NCI-H774 (cell line): ENCODE data around the gene RNLS.
"Not testable (repeated sequence)": the region's sequence is repeated elsewhere in the genome, so short reads cannot be mapped to it uniquely, and the experiment has no call there.

Source experiments
- DNase-seq: peaks from one replicate; lab custom pipeline; 2025; lab: John Stamatoyannopoulos, UW

Gene RNLS

DNA sequence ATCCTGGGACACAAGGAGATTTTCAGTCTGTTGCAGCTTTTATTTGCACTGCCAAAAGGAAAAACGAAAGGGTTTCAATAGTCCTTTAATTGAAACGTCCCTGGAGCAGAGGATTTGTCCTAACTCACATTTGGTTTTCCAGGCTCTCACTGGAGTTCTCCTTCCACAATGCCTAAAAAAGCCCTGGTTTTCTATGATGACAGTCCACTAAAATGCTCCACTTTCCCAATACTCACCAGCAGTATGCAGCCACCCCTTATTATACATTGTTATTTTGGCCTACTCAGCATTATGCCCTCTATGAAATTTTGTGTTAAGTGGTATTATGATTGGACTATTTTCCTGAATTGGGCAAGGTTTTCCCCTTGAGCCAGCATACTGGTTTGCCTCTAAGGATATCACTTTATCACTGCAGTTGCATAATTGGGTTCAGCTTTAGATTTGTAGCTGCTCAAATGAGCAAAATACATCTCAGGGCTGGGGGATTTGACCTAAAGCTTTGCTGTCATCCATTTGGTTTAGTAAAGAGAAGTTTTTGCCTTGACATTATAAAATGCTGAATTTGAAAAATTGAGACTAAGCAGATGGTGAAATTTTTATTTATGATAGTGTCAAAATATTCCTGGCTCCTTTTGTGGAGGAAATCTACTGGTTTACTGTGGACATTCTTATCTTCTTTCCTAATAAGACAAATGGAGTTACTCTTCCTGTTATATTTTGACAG is 239.2 kb downstream of the RNLS start:
- no peak for DNase-seq

DNA sequence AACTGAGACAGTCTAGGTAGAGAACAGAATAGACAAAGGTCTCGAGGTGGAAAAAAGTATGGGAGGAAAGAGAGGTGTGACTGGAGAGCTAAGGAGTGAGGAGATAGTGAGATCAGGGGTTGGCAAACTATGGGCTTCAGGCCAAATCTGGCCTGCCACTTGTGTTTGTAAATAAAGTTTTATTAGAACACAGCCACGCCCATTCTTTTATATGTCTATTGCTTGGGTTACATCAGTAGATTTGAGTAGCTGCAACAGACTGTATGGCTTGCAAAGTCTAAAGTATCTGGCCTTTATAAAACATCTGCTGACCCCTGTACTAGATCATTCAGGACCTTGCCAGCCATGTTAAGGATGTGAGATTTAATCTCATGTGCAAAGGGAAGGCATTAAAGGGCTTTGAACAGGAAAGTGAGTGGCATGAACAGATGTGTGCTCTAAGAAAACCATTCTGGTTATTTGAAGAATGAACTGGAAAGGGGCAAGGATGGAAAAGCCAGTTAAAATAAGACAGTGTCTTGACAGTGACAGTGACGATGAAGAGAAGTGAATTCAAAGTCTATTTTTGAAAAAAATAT is 240.3 kb downstream of the RNLS start:
- no peak for DNase-seq

DNA sequence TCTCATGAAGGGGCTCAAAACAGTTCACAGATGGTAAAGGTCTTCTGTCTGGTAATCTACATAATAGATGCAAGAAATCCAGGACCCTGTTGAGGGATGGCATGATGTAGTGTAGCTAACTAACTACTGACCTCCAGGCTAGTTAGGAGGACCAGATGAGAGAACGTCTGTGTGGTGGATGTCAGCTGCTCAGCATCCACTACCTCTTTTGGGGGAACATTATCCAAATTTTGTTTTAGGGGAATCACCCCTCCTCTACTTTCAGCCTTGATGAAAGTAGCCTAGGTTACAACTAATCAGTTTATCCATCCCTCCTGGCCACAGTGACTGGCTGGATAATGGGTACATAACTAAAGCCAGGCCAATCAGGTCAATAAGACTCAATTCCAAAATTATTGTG is 246.0 kb downstream of the RNLS start:
- DNase-seq, result no peak

DNA sequence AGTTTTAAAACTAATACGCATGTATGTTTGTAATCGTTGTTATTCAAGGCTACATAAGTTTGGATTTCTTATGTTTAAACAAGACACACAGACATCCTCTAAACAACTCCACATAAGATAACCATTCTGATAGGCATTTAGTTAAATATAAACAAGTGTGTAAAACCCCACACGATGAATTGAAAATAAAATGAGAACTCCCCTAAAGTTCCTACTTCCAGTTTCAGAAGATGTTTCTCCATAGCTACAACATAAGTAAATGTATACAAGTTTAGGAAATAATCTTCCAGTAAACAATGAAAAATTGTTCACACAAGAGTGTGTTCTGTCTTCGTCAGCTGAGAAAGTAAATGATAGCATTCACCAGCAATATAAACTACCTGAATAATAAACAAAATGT is 246.8 kb downstream of the RNLS start:
- DNase-seq, result no peak

DNA sequence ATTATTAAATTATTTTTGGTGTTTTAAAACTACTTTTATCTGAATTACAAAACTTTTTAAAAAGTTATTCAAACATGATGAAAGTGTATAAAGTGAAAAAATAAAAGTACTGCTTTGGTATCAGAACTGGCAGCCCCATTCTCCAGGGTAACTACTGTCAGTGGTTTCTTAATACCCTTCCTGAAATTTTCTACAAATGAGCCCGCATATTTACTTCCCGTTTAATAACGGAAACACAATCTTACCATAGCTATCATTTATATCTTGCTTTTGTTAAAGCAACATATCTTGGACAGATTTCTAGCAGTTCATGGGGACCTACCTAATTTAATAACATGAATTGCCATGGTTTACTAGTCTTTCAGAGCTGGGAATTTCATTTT is 249.9 kb downstream of the RNLS start:
- no peak for DNase-seq

DNA sequence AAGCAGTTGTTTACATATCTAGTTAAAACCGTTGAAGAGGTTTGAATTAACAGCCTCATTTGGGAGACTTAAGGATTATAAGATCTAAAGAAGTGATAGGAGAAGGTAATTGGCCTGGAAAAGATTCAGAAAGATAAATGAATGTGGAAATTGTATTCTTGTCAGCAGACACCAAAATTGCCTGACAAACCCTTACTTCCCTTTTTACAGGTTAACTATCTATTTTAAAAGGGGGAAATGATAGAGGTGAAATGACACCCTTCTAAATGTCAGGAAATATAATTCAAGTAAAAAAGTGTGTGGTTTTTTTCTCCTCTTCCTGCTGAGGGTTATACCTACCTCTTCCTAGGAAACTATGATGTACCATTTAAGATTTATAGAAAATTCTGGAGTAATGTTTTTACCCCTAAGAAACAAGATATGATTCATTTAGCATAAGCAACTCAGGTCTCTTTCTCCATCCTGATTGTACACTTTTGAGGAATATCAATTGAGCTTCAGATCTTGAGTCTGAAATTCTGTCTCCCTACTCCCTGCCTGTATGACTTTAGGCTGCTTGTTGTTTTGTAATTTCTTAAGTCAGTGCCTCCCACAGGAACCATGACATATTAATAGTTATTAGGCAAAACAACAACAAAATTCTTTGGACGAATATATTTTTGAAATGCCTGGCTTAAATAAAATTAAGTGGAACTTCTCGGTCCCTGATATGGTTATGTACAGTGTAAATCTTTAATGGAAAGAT is 250.4 kb downstream of the RNLS start:
- DNase-seq, result no peak

DNA sequence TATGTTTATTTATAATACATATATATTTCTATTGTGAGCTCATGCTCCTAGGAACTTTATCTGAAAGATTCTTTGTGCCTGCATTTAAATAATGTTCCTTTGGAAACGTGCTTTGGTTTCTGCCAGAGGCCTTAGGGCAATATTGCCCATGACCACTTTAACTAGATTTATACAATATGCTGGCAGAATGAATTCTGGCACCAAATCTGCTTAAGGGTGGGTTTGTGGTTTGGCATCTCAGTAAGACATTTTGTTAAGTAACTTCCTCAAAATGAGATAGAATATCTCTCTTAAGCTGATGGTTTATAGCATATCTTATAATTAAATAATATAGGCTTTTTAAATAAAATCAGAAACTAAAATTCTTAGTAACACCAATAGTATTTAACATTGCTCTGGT is 252.9 kb downstream of the RNLS start:
- no peak for DNase-seq

DNA sequence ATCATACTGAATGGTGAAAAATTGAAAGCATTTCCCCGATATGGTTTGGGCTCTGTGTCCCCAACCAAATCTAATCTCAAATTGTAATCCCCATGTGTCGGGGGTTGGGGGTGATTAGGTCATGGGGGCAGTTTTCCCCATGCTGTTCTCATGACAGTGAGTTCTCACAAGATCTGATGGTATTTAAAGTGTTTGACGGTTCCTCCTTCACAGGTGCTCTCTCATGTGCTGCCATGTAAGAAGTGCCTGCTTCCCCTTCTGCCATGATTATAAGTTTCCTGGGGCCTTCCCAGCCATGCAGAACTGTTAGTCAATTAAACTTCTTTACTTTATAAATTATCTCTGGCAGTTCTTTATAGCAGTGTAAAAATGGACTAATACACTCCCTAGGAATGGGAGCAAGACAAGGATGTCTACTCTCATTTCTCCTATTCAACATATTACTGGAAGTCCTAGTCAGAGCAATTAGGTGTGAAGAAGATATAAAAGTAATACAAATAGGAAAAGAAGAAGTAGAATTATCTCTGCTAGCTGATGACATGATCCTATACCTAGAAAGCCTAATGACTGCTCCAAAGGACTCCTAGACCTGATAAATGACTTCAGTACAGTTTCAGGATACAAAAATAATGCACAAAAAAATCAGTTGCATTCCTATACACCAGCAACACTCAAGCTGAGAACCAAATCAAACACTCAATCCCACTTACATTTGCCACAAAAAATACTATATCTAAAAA is 260.6 kb downstream of the RNLS start:
- DNase-seq, result no peak

DNA sequence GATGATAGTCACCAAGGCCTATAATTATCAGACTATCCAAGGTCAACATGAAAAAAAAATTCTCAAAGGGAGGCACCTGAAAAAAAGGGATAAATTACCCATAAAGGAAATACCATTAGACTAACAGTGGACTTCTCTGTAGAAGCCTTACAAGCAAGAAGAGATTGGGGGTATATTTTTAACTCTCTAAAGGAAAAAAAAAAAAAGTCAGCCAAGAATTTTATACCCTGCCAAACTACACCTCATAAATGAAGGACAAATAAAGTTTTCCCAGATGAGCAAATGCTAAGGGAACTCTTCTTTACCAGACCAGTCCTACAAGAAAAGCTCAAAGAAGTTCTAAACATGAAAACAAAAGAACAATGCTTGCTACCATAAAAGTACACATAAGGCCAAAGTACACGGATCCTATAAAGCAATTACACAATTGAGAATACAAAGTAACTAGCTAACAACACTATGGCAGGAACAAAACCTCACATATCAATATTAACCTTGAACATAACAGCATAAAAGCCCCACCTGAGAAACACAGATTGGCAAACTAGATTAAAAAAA is 263.1 kb downstream of the RNLS start:
- DNase-seq, result no peak

DNA sequence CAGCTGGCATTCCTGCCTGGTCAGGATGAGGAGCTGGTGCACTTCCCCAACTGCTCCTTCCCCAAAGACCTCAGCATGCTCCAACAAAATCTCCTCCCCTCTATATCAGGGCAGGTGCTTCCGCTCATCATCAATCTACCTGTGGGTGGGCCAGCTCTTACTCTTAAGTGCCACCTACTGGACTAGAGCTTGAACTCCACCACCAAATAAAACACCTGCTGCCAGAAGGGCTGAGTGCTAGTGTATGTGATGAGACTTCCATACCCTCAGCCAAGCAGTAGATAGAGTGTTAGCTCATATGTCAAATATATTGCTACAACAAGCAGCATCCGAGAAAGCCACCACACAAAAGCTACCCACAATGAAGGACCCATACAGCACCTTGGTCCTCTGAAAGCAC is 264.3 kb downstream of the RNLS start:
- no peak for DNase-seq

DNA sequence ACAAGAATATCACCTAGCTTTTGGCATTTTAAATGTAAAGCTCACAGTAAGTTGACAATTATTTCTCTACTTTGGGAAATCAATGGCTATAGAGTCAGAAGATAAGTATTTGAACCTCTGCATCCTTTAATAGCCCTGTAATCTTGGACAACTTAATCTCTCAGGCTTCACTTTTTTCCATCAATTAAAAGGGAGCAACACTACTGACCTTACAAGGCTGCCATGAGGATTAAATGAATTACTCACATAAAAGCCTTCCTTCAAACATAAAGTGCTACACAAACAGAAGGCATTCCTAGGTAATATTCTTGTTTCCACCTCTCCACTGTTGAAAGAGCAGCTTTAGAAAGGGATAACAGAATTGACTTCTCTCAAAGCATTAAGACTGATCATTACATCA is 266.0 kb downstream of the RNLS start:
- DNase-seq, result no peak

DNA sequence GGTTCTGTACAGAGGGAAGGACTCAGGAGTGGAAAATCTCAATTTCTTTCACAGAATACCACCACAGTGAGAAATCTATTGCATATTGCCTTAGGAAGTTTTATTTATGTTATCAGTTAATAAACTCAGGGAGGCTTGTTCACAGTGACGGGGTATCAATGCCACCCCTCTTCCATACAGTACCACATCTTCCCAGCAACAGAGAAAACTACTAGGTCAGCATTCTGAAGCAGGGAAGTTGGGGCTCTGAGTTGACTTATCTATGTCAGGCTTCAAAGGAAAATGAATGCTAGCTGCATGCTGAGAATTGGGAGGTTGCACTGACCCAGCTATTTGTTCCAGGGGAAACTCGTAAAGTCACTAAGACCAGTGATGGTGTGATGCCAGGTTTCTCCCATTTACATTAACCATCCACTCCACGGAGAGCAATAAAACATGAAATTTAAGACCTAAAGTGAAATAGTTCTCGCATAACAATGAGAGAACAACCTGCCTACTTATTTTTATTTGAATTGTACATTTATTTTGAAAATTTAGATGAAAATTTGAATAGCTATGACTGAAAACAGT is 266.7 kb downstream of the RNLS start:
- no peak for DNase-seq

DNA sequence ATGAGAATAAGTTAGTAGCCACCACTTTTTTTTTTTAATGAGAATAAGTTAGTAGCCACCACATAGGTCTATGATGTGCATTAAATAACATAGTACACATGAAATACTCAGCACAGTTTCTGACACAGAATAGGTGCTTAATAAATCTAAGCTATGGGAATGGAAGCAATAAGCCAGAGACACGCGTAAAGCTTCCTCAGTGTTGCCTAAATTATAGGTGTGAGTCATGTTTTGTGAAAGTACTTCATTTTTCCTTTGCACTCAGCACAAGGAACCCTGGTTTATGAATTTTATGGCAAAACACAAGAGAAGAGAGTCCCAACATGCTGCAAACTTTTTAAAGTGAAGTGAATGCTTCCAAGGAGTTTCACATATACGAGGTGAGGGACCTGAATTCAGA is 267.4 kb downstream of the RNLS start:
- no peak for DNase-seq

DNA sequence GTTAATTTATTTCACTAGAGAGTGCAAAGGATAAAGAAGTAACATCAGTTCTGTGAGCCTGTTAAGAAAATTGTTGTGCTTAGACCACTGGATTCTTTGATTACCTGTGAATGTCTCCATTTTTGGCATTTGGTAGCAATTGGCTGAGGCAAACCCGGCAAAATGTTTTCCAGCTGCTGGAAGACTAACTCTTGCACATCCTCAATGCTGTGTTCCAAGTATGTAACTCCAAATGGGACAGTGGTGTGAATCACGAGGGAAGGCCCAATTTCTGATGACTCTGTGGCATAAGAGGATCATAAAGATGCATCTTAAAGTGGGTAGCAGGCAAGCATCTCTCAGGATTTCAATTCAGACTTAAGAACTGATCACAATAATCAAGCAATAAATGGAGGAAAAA is 268.8 kb downstream of the RNLS start:
- no peak for DNase-seq

DNA sequence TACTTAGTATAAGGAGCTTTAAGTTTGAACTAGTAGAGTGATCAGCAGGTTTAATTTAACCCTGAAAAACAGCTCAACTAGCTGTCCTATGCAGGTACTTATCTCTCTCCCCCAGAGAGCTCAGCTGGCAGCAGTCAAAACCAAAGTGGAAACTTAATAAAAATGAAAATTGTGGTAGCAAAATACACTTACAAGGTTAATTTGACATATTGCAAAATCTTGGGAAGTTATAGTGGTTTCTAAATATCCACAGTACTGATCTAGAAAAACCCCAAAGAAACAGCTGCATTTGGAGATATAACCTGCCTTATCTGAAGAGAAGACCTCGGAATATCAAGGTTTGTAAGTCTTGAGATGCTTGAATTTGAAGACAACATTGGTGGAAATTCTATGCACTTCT is 269.2 kb downstream of the RNLS start:
- DNase-seq, result no peak

DNA sequence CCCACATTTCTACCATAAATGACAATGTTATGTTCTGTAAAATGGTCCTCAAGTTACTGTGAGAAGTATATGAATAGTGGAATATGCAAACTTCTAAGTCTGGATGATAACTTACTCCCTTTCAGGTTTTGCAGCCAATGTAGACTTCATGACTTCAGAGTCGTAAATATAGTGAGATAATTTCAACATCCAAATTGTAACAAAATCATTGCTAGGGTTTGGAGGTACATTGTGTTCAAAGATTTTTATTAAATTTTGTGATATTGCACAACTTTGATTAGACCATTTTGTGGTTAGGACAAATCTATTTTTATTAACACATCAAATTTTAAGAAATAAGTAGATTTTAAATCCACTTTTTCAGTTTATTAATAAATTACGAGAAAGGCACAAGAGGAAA is 270.3 kb downstream of the RNLS start:
- DNase-seq, result no peak

DNA sequence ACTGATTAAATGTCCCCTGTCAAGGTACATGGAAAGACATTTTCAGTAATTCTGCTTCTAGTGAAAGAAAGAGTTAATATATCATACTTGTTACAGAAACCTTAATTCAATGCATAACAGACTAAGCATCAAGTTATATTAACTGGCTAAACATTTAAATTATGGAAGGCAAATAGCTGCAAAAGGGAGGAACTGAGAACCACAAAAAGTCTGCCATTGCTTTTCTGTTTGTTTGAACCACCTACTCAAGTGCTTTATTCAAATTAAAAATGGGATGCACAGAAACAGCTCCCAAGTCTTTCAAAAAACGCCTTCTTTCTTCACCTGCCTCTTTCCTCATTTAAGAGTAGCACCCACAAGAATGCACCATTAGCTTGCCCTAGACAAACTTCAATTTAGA is 271.9 kb downstream of the RNLS start:
- DNase-seq, result no peak

DNA sequence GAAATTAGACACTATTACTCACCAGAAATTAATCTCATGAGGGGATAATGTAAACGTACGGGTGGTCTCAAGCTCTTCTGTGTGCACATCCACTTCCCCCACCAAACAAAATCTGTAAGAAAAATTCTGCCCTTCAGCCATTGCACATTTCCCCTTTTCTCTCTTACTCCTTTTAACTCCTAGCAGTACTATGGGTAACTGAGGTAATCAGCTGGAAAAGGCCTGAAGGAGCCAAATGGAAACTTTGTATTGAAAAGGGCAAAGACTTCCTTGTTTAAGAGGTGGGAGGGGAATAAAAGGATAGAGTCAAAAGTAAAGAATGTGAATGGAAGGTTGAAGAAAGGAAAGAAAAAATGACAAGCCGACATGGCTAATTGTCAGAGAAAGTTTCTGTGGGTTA is 273.8 kb downstream of the RNLS start:
- DNase-seq, result no peak

DNA sequence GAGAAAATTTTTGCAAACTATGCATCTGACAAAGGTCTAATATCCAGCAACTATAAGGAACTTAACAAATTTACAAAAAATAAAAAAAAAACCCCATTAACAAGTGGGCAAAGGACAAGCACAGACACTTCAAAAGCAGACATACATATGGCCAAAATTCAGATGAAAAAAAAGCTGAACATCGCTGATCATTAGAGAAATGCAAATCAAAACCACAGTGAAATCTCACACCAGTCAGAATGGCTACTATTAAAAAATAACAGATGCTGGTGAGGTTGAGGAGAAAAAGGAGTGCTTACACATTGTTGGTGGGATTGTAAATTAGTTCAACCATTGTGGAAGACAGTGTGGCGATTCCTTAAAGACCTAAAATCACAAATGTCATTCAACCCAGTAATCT is 274.8 kb downstream of the RNLS start:
- DNase-seq, result not testable (repeated sequence)

DNA sequence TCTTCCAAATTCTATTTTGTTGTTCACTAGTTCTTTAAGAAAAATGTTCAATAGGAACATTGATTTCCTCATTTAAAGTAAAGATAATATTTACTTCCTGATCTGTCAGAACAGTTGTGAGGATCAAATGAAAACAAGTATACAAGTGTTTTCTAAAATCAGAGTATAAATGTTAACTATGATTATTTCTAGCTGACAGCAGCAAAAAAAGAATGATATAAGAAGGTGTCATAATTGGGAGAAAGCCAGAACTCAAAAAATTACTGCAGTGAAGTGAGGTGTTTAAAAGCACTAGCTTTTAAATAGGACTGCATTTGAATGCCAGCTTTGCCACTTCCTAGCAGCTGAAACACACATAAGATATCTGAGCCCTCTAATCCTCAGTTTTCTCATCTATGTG is 283.3 kb downstream of the RNLS start:
- no peak for DNase-seq

DNA sequence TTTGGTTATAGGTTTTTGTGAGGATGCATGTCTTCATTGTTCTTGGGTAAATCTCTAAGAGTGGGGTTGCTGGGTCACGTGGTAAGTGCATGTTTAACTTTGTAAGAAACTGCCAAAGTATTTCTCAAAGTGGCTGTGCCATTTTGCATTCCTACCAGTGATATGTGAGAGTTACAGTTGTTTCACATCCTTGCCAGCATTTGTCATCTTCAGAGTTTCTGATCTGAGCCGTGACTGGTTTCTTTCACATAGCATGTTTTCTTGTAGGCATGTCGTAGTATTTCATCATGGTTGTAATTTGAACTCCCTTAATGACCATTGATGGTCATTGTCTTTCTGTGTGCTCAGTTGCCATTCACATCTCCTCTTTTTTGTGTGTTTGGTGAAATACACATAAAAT is 286.0 kb downstream of the RNLS start:
- no peak for DNase-seq

DNA sequence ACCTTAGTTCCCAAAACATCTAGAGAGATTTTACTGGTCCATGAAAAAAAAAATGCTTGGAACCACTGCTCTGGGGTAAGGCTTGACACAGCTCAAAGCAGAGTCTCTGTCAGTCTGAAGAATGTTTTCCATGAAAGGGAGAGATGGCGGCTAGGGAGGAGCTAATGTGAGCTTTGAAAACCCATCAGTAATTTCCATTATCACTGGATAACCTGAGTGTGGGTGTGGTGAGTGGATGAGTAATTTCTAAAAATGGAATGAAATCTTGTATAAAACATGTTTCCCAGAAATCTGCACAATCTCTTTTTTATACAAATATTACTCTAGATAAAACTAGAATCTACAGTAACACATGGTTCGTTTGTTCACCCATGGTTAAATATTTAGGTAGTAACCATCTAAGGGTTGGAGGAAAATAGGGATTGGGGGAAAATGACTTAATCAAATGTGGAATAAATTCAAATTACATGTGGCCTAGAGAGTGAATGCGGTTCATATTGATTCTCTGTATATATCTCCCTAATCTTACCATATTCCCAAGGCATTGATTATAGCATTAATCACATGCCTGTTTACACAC is 289.4 kb downstream of the RNLS start:
- no peak for DNase-seq
